Middle frontal gyrus (tissue), 1 donor: Measurements from ENCODE around the gene LDAH.

Source experiments
- DNase-seq: peaks from one replicate; pipeline ENCODE4 v3.0.0-alpha.2; 2015; ENCODE audit warnings: low spot score; ENCODE audit errors: extremely low spot score

The LDAH gene

GRCh38 chr2:20668451-20668850, 154.4 kb downstream of the LDAH start:
- no peak for DNase-seq

GRCh38 chr2:20667531-20668401, 155.1 kb downstream of the LDAH start:
- DNase-seq: no peak

DNA sequence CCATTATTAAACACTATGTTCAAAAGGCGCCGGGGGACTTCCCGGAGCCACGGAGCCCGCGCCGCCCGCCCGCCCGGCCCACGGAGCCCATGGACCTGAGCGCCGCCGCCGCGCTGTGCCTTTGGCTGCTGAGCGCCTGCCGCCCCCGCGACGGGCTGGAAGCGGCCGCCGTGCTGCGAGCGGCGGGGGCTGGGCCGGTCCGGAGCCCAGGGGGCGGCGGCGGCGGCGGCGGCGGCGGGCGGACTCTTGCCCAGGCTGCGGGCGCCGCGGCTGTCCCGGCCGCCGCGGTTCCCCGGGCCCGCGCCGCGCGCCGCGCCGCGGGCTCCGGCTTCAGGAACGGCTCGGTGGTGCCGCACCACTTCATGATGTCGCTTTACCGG, 155.8 kb downstream of the LDAH start:
- no peak for DNase-seq

DNA sequence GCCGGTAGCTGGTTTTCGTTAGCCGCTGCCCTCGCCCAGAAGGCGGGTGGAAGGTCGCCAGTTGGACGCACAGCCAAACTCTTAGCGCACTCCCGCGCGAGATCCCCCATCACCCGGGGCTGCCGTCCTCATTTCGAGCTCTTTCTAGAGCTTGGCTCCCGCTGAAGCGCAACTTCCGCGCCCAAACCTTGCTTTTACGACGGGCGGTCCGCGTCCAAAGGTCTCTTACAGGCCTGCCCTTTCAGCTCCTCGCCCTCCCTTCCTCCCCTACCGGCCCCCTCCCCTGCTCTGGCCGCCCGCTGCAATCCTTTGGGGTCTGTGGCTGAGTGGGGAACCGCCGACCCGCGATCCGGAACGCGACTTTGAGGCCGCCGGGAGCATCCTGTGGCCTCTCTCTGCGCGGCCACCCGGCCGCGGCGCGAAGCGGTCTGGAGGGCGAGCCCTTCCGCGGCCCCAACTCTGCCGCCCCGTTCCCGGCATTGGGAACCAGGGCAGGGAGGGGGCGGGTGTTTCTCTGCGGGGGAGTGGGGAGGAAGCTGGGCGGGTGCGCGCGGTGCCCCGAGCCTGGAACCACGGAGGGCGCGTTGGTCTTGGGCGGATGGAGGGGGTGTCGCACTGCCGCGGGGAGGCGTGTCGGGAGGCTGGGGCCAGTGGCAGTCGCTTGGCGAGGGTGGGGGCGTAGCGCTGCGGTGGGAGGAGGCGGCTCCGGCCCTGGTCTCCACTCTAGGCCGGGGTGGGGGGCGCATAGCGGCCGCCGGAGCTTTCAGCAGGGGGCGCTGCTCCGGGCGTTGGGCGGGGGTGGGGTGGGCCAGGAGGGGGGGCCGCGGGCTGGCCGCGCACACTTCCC, 156.4 kb downstream of the LDAH start, which contains the start of gene GDF7:
Gene GDF7, plus strand, starts transcription at position 841 of the 847 bp plus-strand sequence. CDS start 96 bp downstream, outside the sequence.
- no peak for DNase-seq

GRCh38 chr2:20666005-20666303, 156.9 kb downstream of the LDAH start:
- no peak for DNase-seq

DNA sequence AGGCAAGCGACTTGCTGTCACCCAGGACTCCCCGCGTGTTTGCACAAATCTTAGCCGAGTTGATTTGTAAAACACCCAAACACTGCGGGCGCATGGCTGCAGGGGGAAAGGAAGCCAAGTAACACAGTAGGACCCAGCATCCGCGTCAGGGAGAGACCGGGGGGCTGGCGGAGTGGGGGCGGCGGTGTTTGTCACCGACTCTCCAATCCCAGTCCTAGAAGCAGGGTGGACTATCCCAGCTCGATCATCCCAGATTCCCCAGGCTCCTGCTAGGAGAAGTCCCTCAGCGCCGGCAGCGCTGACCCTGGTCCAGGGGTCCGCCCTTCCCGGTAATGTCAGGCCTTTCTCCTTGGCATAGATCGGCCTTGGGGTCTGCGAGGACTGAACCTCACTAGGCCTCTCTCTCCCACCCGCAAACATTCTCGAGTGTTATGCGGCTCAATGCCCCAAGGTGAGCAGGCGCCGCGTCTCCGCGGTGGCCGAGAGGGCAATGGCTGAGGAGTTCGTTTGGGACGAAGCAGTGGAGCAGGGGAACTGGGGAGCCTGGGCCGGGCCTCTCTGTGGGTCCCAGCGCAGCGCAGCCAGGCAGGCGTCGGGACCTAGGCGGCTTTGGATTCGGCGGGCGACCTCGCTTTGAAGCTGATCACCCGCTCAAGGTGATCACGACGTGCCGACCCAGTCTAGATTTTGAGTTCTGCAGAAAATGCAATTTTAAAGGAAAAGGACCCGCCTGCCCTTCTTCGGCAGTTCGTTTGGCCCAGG, 157.5 kb downstream of the LDAH start:
- DNase-seq: no peak

- DNase-seq: no peak
Measured at GRCh38 chr2:20664431-20665242, 158.3 kb downstream of the LDAH start.

DNA sequence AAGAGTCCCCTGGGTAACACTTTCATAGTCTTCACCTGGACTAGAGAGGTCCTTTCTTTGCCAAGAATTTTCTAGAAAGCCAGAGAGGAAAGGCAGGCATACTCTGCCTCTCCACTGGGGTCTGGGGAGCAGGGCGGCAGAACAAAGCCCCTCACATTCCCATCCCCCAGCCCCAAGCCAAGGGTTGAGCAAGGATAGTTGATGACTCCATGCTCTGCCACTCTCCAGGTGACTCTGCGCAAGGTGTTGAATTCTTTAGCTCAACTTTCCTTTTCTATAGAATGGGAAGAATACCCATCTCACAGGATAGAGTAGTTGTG, 158.9 kb downstream of the LDAH start:
- no peak for DNase-seq

GRCh38 chr2:20663196-20664070, 159.5 kb downstream of the LDAH start:
- DNase-seq: no peak

DNA sequence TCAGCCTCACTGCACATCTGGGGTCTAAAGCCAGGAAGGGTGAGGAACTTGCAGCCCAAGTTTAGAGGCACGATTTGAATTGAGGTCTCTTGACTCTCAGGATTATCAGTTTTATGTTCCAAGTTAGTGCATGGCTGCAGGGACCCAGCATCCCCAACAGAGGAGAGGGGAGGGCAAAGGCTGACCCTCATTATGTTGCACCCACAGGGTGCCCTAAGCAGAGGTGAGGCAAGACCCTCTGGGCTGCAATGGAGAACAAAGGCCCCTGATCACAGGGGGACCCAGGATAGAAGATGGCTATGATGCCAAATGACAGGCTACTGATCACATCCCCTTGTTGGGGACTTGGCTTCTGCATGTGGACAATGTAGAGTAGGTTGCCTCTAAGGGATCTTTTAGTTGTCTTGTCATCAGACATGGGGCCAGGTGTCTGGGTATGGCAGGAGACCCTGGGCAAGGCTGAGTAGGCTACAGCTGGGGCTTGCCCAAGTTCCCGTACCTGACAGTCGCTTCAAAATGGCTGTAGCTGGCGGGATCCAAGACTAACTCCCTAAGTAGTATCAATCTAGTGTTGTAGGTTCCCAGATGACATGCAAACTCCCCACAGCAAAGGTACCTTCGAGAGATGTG, 160.5 kb downstream of the LDAH start:
- DNase-seq: no peak

- DNase-seq: no peak
Measured at GRCh38 chr2:20661421-20662307, 161.2 kb downstream of the LDAH start.

GRCh38 chr2:20660506-20661420, 162.1 kb downstream of the LDAH start:
- no peak for DNase-seq

GRCh38 chr2:20657522-20658235, 165.2 kb downstream of the LDAH start:
- DNase-seq: no peak

DNA sequence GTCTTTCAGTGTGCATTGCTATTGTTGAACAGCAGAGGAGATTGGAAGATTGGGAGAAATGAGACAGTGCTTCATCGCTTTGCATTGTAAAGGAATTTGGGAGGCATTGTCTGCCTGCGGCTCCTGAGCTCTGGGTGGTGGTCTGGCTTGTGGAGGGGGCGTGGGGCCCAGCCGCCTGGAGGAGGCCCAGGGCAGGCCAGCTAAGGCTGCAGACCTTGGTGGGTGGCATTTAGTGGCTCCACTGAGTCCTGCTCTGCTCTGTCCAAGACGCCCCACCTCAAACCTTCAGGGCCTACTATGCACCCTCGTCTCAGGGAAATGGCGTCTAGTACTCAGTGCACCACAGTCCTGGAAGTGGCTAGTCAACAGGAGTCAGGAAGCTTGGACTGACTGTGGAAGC, 166.3 kb downstream of the LDAH start:
- DNase-seq: no peak

GRCh38 chr2:20654535-20654813, 168.4 kb downstream of the LDAH start:
- DNase-seq: no peak

GRCh38 chr2:20653695-20654534, 169.0 kb downstream of the LDAH start:
- DNase-seq: no peak
